H1 (cell line): Measurements from ENCODE around the gene MZT1.

ENCODE experiments used
- CHD2 ChIP-seq: IDR thresholded peaks from 2 replicates; pipeline ENCODE4 v1.6.1; 2012; ENCODE audit warnings: low read length, improper control_type of control experiment
- CREB1 ChIP-seq: IDR thresholded peaks from 2 replicates; pipeline ENCODE4 v1.6.1; 2012; ENCODE audit warnings: inconsistent platforms
- EZH2 ChIP-seq: fragments of 200-600 bp; sonication (generic); IDR thresholded peaks from 2 replicates; pipeline ENCODE4 v1.7.1; 2012; ENCODE audit warnings: low read depth, mild to moderate bottlenecking, moderate library complexity, low read length, inconsistent platforms; ENCODE audit not compliant: severe bottlenecking
- JUN ChIP-seq: IDR thresholded peaks from 2 replicates; pipeline ENCODE4 v1.6.1; 2011; ENCODE audit warnings: low read depth, mild to moderate bottlenecking, improper control_type of control experiment, low read length
- POLR2A ChIP-seq, 2 experiments: IDR thresholded peaks; 1 replicate in 1 of 2; 2 replicates in 1 of 2; pipeline ENCODE4 v1.6.1; 2011; ENCODE audit warnings: low read depth in 2 of 2, low read length in 2 of 2, mild to moderate bottlenecking in 2 of 2; ENCODE audit errors: control extremely low read depth in 1 of 2
- POLR2AphosphoS5 ChIP-seq: IDR thresholded peaks from 2 replicates; pipeline ENCODE4 v1.6.1; 2011; ENCODE audit warnings: low read depth, low read length
- RBBP5 ChIP-seq: IDR thresholded peaks from 2 replicates; pipeline ENCODE4 v1.7.1; 2012; ENCODE audit warnings: low read depth, mild to moderate bottlenecking, inconsistent platforms, low read length, moderate library complexity, borderline replicate concordance
- SUZ12 ChIP-seq: fragments of 200-600 bp; sonication (generic); IDR thresholded peaks from 2 replicates; pipeline ENCODE4 v1.6.1; 2012; ENCODE audit warnings: mild to moderate bottlenecking, inconsistent platforms, low read length, moderate library complexity, mixed read lengths

GRCh38 chr13:72680353-72680752, 47.1 kb downstream of the MZT1 start:
- TF ChIP-seq RBBP5: no peak
- TF ChIP-seq SUZ12: no peak
- TF ChIP-seq POLR2AphosphoS5: no peak
- no peak for TF ChIP-seq JUN
- no peak for TF ChIP-seq EZH2
- no peak for TF ChIP-seq CHD2
- TF ChIP-seq CREB1: no peak
- no peak for TF ChIP-seq POLR2A (IDR thresholded peaks at IDR 0.05; ENCODE audit: control extremely low read depth in 1 of 2, low read depth in 2 of 2, low read length in 2 of 2)
